ENCODE measurements around the gene THSD1.
A peak's percentile ranks its signal among the peaks of the same experiment; 100 is the strongest.

Gene THSD1

GRCh38 chr13:52348983-52349780, 56.8 kb downstream of the THSD1 start (continued):
- TF ChIP-seq FEZF1 (tag by site-specific recombination; IDR thresholded peaks at IDR 0.05): peak; percentile 19; the same call in 1 of the 2 replicates
- TF ChIP-seq ZNF311 (tag by site-specific recombination; IDR thresholded peaks at IDR 0.05; ENCODE audit: borderline replicate concordance): no peak
- no peak for TF ChIP-seq GLI2 (tag by site-specific recombination; IDR thresholded peaks at IDR 0.05; ENCODE audit: borderline replicate concordance, low read depth)
- no peak for TF ChIP-seq ZFP41 (tag by site-specific recombination; IDR thresholded peaks at IDR 0.05; ENCODE audit: borderline replicate concordance)
- peak; percentile 99 for TF ChIP-seq SCRT2 (tag by site-specific recombination; IDR thresholded peaks at IDR 0.05)
- TF ChIP-seq ZBTB11 (tag by site-specific recombination; conservative IDR thresholded peaks at IDR 0.05; ENCODE audit: low read depth): no peak
- no peak for TF ChIP-seq ZBTB26 (tag by site-specific recombination; optimal IDR thresholded peaks at IDR 0.05)
- no peak for TF ChIP-seq ZNF248 (tag by site-specific recombination; IDR thresholded peaks at IDR 0.05)
- TF ChIP-seq INSM2 (tag by site-specific recombination; IDR thresholded peaks at IDR 0.05): 0 out of 2 replicates have a peak, but pooled peaks have one; percentile 29
- TF ChIP-seq ZNF23 (tag by site-specific recombination; IDR thresholded peaks at IDR 0.05; ENCODE audit: borderline replicate concordance): no peak
- no peak for TF ChIP-seq ZNF707 (tag by site-specific recombination; IDR thresholded peaks at IDR 0.05)
- no peak for TF ChIP-seq ZNF404 (tag by site-specific recombination; IDR thresholded peaks at IDR 0.05)
- TF ChIP-seq ZNF544 (tag by site-specific recombination; IDR thresholded peaks at IDR 0.05): no peak
- no peak for TF ChIP-seq ZNF37A (tag by site-specific recombination; IDR thresholded peaks at IDR 0.05)
- no peak for TF ChIP-seq ZNF488 (tag by site-specific recombination; IDR thresholded peaks at IDR 0.05)
- TF ChIP-seq SETDB1 (IDR thresholded peaks at IDR 0.05; ENCODE audit: insufficient read length, low read length): no peak
- TF ChIP-seq PRDM1 (tag by site-specific recombination; IDR thresholded peaks at IDR 0.05): 0 out of 2 replicates have a peak, but pooled peaks have one; percentile 11
- TF ChIP-seq KLF16 (tag by site-specific recombination; IDR thresholded peaks at IDR 0.05): no peak
- TF ChIP-seq ZSCAN30 (tag by site-specific recombination; IDR thresholded peaks at IDR 0.05): no peak
- no peak for TF ChIP-seq ZNF580 (tag by site-specific recombination; IDR thresholded peaks at IDR 0.05)
- no peak for TF ChIP-seq ZNF354C (tag by site-specific recombination; IDR thresholded peaks at IDR 0.05; ENCODE audit: borderline replicate concordance, low read depth)
- TF ChIP-seq ZNF274 (IDR thresholded peaks at IDR 0.05; ENCODE audit: low read length): no peak
- no peak for TF ChIP-seq ZNF274 (tag by site-specific recombination; IDR thresholded peaks at IDR 0.05; ENCODE audit: borderline replicate concordance)
- TF ChIP-seq GLI4 (tag by site-specific recombination; IDR thresholded peaks at IDR 0.05): no peak
- no peak for TF ChIP-seq ZNF239 (tag by site-specific recombination; IDR thresholded peaks at IDR 0.05)
- no peak for TF ChIP-seq IKZF3 (tag by site-specific recombination; IDR thresholded peaks at IDR 0.05)
- TF ChIP-seq KLF7 (tag by site-specific recombination; IDR thresholded peaks at IDR 0.05; ENCODE audit: borderline replicate concordance): no peak
- no peak for TF ChIP-seq ZNF148 (tag by site-specific recombination; IDR thresholded peaks at IDR 0.05; ENCODE audit: borderline replicate concordance)
- TF ChIP-seq ZNF24 (tag by site-specific recombination; IDR thresholded peaks at IDR 0.05): no peak; the same call in none of the 2 replicates
- no peak for TF ChIP-seq ZNF530 (tag by site-specific recombination; IDR thresholded peaks at IDR 0.05; ENCODE audit: low read depth)
- TF ChIP-seq ZNF768 (tag by site-specific recombination; IDR thresholded peaks at IDR 0.05): no peak

Data from HEK293 (cell line).